Spinal cord (tissue), 10 donors: ENCODE results near the gene ALAS1. TPM values are rescaled to one million over a fixed set of nuclear protein-coding genes. Genes with fewer than 3 reads are reported as not detected.

Experiments
- DNase-seq, 6 donors: peaks; one replicate each; pipeline versions ENCODE4 v3.0.0 to v3.0.0-alpha.2; 2013 to 2015; ENCODE audit warnings: low spot score in 6 of 6, low read depth in 4 of 6
- H3K27ac ChIP-seq: one replicate; pipeline ENCODE4 v1.5.1; 2013; ENCODE audit warnings: low read depth, low read length, control low read depth
- H3K27me3 ChIP-seq: one replicate; pipeline ENCODE4 v1.6.1; 2013; ENCODE audit warnings: low read length; ENCODE audit not compliant: control insufficient read depth, insufficient read depth
- H3K36me3 ChIP-seq: one replicate; pipeline ENCODE4 v1.6.1; 2013; ENCODE audit warnings: low read length; ENCODE audit not compliant: control insufficient read depth, insufficient read depth
- H3K4me1 ChIP-seq: one replicate; pipeline ENCODE4 v1.6.1; 2013; ENCODE audit warnings: low read length; ENCODE audit not compliant: control insufficient read depth, insufficient read depth
- H3K4me3 ChIP-seq: one replicate; pipeline ENCODE4 v1.5.1; 2013; ENCODE audit warnings: low read depth, low read length, control low read depth
- H3K9me3 ChIP-seq: one replicate; pipeline ENCODE4 v1.6.1; 2013; ENCODE audit warnings: low read length; ENCODE audit not compliant: control insufficient read depth, insufficient read depth
- WGBS: methylation state at CpG from one replicate; pipeline ENCODE4 v1.1.5; 2013; ENCODE audit warnings: missing lambda C conversion rate; ENCODE audit not compliant: insufficient coverage; 5-methylcytosine and 5-hydroxymethylcytosine counted together
- polyA plus RNA-seq, 2 donors: library from polyadenylated mRNA; unstranded; fragments of 120-200 nt; gene quantifications; one replicate each; pipeline ENCODE4 v1.2.1, GENCODE V29; 2013; ENCODE audit not compliant: insufficient read length in 2 of 2
- total RNA-seq, 2 donors: library from RNA; depleted of rRNA in 1 of 2; stranded (reverse); fragments of 120-200 nt in 1 of 2; fragments of >200 nt in 1 of 2; gene quantifications; one replicate each; pipeline versions ENCODE4 v1.2.3 to v1.2.4, GENCODE V29; 2013 to 2014
- donor health status: healthy.

ALAS1 gene
- total and polyA plus RNA-seq, 4 donors: 39.6 to 57.5 (median 52.7) TPM

DNA sequence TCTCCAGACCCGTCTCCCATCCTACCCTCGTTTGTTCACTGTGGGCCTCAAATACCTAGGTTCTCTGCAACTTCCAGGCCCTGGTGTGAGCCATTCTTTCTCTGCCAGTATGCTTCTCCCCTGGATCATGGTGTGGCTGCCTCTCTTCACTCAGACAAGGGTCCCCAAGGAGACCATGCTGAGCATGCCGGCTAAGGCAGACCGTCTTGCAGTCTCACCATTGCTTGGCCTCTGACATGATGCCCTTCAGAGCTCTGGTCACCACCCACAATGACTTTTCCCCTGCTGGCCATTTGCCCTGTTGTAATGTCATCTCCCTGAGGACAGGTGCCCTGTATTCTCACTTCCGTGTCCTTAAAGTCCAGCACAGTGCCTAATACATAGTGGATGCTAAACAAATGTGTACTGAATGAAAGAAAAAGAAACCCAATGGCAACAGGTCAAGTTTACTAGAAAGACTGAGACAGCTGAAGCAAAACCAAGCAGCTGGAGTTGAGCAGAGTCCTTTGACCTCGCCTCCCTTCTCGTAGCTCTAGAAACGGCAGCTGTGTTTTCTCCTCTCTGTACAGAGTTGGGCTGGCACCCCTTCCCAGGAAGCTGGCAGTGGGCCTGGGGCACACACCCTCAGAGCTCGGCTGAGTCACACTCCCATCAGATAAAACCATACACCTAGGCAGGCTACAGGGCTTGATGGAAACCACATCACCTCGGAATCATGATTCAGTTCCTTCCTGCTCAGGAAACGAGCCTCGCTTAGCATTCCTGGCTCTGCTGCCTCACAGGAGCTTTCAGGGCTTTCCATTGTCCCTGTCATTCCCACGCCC lies 18.8 kb downstream of the ALAS1 start:
- H3K27me3 ChIP-seq: no peaks in the 10 kb centered on the region
- H3K36me3 ChIP-seq: peaks cover 45% of the 10 kb centered on the region
- WGBS: 62% methylated on average over 11 of the region's 13 CpGs
- peaks cover 25% of the 10 kb centered on the region for H3K4me1 ChIP-seq
- H3K9me3 ChIP-seq: no peaks in the 10 kb centered on the region
- H3K27ac ChIP-seq: no peak overlapping the region
- H3K4me3 ChIP-seq: no peak overlapping the region
- peak in 1 of 6 donors; percentile 24 for DNase-seq

DNA sequence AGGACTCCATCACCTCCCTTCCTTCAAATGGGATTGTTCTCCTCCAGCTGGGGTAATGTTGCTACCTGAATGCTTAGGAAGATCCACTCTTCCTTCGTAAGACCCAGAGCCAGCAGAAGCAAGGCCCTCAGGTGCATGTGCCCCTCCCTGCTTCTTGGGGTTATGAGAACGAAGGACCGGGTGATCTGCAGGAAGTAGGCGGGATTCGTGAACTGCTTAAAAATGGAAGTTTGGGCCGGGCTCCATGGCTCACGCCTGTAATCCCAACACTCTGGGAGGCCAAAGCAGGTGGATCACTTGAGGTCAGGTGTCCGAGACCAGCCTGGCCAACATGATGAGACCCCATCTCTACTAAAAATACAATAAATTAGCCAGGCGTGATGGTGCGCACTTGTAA lies 19.4 kb downstream of the ALAS1 start:
- no peaks in the 10 kb centered on the region for H3K9me3 ChIP-seq
- no peak overlapping the region for H3K27ac ChIP-seq
- H3K36me3 ChIP-seq: peaks cover 43% of the 10 kb centered on the region
- H3K27me3 ChIP-seq: no peaks in the 10 kb centered on the region
- 85% methylated on average over 6 of the region's 10 CpGs for WGBS
- no peak overlapping the region for H3K4me3 ChIP-seq
- no peak for DNase-seq
- H3K4me1 ChIP-seq: peaks cover 30% of the 10 kb centered on the region

DNA sequence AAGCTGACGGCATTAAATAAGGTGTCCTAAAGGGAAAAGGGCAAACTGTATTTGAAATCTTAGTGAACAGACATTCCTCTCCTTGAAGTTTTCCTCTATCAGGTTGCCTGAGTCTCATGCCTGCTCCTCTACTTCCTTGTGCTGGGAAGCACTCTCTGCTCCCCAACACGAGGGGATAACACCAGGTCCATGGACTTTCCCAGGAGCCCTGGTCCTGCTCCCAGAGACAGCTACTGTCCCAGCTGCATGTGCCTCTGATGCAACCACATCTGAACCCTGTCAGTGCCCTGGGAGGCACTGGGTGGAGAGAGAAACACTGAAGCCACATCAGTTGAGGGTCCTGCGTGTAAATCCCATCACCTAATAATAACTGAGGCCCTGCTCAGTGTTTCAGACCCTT lies 20.1 kb downstream of the ALAS1 start:
- WGBS: 90% methylated on average over 1 of the region's 3 CpGs
- peaks cover 30% of the 10 kb centered on the region for H3K4me1 ChIP-seq
- H3K27ac ChIP-seq: no peak overlapping the region

DNA sequence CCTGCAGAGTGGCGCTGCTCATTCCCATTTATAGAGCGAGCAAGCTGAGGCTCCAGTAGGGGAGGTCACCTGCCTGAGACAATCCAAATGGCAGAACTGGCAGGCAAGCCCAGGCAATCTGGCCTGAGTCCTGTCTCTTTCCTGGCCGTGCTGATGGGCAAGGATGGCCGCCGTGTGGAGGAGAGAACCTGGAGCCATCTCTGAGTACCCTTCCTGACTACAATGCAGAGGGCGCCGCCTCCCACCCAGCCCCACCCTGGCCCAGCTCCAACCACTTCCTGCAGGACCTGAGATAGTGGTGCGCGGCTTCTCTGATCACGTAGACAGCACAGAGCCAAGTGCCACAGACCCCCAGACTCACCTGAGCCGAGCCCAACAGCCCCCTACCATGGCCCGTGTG lies 20.5 kb downstream of the ALAS1 start:
- Histone ChIP-seq H3K4me3 (no peak overlapping the region), H3K36me3 (peaks cover 40% of the 10 kb centered on the region), H3K27me3 (no peaks in the 10 kb centered on the region), H3K4me1 (peaks cover 30% of the 10 kb centered on the region), H3K27ac (peak overlapping the region; percentile 29), H3K9me3 (no peaks in the 10 kb centered on the region)
- WGBS: 76% methylated on average over 10 of the region's 12 CpGs
- no peak for DNase-seq

More for the DNA sequence above, 20.1 kb downstream of the ALAS1 start:
- Histone ChIP-seq H3K4me3 (no peak overlapping the region), H3K27me3 (no peaks in the 10 kb centered on the region), H3K36me3 (peaks cover 41% of the 10 kb centered on the region), H3K9me3 (no peaks in the 10 kb centered on the region)
- DNase-seq: no peak

DNA sequence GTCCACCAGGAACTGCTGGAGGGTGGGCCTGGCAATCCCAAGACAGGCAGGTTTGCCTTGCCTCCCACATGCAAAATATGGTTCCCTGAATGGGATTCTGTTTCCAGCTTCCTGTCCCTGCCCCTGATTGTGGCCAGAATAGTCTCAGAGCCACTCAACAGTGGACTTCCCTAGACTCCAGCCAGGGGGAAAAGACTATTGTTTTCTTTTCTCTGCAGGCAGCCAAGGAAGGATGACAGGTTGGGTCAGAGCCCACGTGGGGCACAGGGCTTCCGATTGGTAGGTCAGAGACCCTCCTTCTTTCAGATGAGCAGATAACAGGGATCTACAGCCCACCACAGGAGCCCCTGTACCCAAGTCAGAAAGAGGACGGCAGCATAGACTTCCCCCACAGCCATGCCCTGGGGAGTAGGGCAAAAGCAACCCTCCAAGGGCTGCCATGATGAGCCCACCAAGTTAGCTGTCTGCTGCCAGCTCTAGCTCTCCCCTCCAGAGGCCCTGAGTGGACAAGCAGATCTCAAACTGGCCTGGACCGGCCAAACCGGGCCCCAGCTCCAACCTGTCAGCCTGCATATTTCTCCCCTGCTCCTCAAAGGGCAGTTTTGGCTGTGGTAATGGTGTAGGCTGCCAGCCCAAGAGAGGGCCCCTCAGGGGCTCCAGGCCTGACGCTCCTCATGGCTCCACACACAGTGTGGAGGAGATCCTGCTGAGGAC lies 21.1 kb downstream of the ALAS1 start:
- Histone ChIP-seq H3K9me3 (no peaks in the 10 kb centered on the region), H3K4me3 (no peak overlapping the region), H3K27me3 (no peaks in the 10 kb centered on the region), H3K27ac (peak overlapping the region; percentile 29), H3K36me3 (peaks cover 42% of the 10 kb centered on the region), H3K4me1 (peaks cover 30% of the 10 kb centered on the region)
- 34% methylated on average over 5 of the region's 6 CpGs for WGBS
- DNase-seq: peak in 1 of 6 donors; percentile 29

DNA sequence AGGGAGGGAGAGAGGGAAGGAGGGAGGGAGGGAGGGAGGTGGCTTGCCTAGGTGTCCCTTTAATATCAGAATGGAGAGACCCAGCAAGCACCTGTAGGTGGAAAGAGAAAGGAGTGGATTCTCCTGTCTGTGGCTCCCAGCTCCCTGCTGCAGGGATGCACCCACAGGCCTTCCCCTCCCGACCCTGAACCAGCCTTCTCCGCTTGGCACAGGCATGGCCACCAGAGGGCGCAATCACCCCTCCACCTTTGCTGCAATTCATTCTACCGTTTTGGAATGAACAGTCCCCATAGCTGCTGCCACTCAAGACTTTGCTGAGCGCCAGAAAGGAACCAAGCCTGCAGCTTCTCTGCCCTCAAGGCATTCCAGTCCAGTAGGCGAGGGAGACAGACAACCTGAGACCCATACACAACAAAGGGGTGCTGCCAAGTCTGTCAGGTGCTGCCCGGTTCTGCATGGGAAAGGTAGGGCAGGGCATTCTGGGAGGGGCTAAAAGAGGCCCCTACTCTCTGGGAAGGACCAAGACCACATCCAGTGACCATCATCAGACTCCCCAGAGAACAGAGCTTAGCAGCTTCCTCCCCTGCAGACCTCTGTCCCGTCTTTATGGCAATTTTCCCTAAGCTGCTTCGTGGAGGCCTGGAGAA lies 22.5 kb downstream of the ALAS1 start:
- 21% methylated on average over 7 of the region's 9 CpGs for WGBS
- H3K4me1 ChIP-seq: peaks cover 30% of the 10 kb centered on the region
- H3K27me3 ChIP-seq: no peaks in the 10 kb centered on the region
- no peak overlapping the region for H3K4me3 ChIP-seq
- peaks cover 29% of the 10 kb centered on the region for H3K36me3 ChIP-seq
- no peak overlapping the region for H3K27ac ChIP-seq
- peak in 5 of 6 donors; percentile 57 to 93 (median 70) for DNase-seq
- H3K9me3 ChIP-seq: no peaks in the 10 kb centered on the region

DNA sequence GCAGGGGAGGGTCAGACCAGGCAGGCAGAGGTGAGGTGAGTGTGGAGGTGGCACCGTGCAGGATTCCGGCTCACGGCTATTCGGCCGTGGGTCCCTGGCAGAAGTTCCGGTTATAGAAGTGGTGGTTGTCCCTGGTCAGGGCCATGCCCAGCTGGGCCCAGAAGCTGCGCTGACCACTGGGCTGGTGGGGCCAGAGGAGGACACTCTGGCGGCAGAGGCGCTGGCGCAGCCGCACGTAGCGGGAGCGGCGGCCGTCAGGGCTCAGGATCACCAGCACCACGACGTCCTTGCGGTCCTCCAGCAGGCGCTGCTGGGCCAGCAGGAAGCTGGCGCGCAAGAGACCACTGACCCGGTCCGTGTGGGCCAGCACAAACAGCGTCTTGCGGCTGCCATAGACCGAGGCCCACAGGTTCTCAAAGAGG lies 23.2 kb downstream of the ALAS1 start:
- peaks cover 30% of the 10 kb centered on the region for H3K4me1 ChIP-seq
- no peak for DNase-seq
- WGBS: 94% methylated on average over 27 of the region's 27 CpGs

DNA sequence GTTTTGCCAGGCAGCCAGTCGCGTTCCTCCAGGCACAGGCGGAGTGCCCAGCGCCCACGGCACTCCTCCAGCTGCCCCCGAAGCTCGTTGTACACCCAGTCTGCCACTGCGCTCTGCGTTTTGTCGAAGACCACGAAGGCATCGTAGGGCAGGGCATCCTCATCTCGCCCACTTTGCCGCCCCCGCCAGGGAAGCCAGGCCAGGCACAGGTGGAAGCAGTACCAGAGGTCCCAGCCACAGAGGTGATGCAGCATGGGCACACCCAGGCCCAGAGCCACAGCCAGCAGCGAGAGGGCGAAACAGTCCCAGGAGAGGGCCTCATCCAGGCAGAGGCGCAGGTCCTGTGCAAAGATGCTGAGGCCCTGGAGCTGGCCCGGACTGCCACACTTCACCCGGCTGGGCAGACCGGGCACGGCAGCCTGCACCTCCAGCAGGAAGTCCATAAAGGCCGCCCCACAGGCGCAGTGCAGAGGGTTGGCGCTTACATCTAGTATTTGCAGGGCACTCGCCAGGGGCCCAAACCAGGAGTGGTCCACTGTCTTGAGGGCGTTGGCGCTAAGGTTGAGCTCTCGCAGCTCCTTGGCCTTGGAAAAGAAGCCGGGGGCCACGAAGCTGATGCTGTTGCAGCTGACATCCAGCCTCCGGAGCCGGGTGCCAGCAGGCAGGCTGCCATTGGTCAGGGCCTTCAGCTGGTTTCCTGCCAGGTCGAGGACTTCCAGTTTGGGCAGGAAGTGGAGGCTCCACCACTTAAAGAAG lies 23.8 kb downstream of the ALAS1 start:
- Histone ChIP-seq H3K4me1 (peaks cover 30% of the 10 kb centered on the region), H3K9me3 (no peaks in the 10 kb centered on the region), H3K27ac (no peak overlapping the region), H3K27me3 (no peaks in the 10 kb centered on the region), H3K4me3 (no peak overlapping the region), H3K36me3 (peaks cover 30% of the 10 kb centered on the region)
- no peak for DNase-seq
- 88% methylated on average over 34 of the region's 34 CpGs for WGBS

More for the DNA sequence above, 23.2 kb downstream of the ALAS1 start:
- no peak overlapping the region for H3K4me3 ChIP-seq
- no peaks in the 10 kb centered on the region for H3K27me3 ChIP-seq
- H3K36me3 ChIP-seq: peaks cover 27% of the 10 kb centered on the region
- H3K27ac ChIP-seq: no peak overlapping the region
- H3K9me3 ChIP-seq: no peaks in the 10 kb centered on the region
